IPS-20b (cell line): ENCODE data around the gene CT47C1.

Source experiments
- H3K27ac ChIP-seq: one replicate; pipeline ENCODE4 v1.5.1; 2013; ENCODE audit warnings: low read length
- H3K27me3 ChIP-seq: 2 replicates; pipeline ENCODE4 v1.6.1; 2013; ENCODE audit warnings: mild to moderate bottlenecking, low read length, inconsistent platforms; ENCODE audit not compliant: insufficient read depth
- H3K36me3 ChIP-seq: 2 replicates; pipeline ENCODE4 v1.6.1; 2013; ENCODE audit warnings: low read depth, mild to moderate bottlenecking, inconsistent platforms, low read length, moderate library complexity; ENCODE audit not compliant: insufficient read depth
- H3K4me1 ChIP-seq: 2 replicates; pipeline ENCODE4 v1.6.1; 2013; ENCODE audit warnings: mild to moderate bottlenecking, control low read depth, inconsistent platforms, low read length, moderate library complexity; ENCODE audit not compliant: insufficient read depth
- H3K4me3 ChIP-seq: 2 replicates; pipeline ENCODE4 v1.5.1; 2013; ENCODE audit warnings: mild to moderate bottlenecking, low read length, inconsistent platforms
- H3K9ac ChIP-seq: 2 replicates; pipeline ENCODE4 v1.6.1; 2013; ENCODE audit warnings: low read depth, mild to moderate bottlenecking, inconsistent platforms, low read length, moderate library complexity
- H3K9me3 ChIP-seq: 2 replicates; pipeline ENCODE4 v1.6.1; 2013; ENCODE audit warnings: mild to moderate bottlenecking, low read depth, low read length, inconsistent platforms; ENCODE audit not compliant: insufficient read depth

Gene CT47C1

GRCh38 chrX:119121341-119121740 lies 48.5 kb downstream of the CT47C1 start:
- H3K9ac ChIP-seq: no peak overlapping the region
- H3K4me3 ChIP-seq: no peak overlapping the region
- no peaks in the 10 kb centered on the region for H3K9me3 ChIP-seq
- H3K36me3 ChIP-seq: no peaks in the 10 kb centered on the region
- no peak overlapping the region for H3K27ac ChIP-seq
- H3K27me3 ChIP-seq: no peaks in the 10 kb centered on the region
- no peaks in the 10 kb centered on the region for H3K4me1 ChIP-seq
